K562 (cell line): ENCODE results near the gene DGCR8. TPM values are rescaled to one million over a fixed set of nuclear protein-coding genes. Genes with fewer than 3 reads are reported as not detected.
A peak's percentile ranks its signal among the peaks of the same experiment; 100 is the strongest.

ENCODE experiments used
- BHLHE40 ChIP-seq: IDR thresholded peaks from 2 replicates; pipeline ENCODE4 v1.6.1; 2011; ENCODE audit warnings: low read length, improper control_type of control experiment
- DACH1 ChIP-seq: fragments of 450-650 bp; IDR thresholded peaks from 2 replicates; pipeline ENCODE4 v1.6.1; 2018; ENCODE audit not compliant: partially characterized antibody
- FOXK2 ChIP-seq, 2 experiments: fragments of 450-650 bp; IDR thresholded peaks in 1 of 2; conservative IDR thresholded peaks in 1 of 2; 2 replicates each; pipeline ENCODE4 v1.6.1; 2016; ENCODE audit warnings: low read depth in 2 of 2, mild to moderate bottlenecking in 1 of 2
- HDAC2 ChIP-seq: fragments of 450-650 bp; IDR thresholded peaks from 2 replicates; pipeline ENCODE4 v1.6.1; 2016; ENCODE audit warnings: mild to moderate bottlenecking
- HSF4 ChIP-seq: fragments of 250-450 bp; sonication (Bioruptor Pico); IDR thresholded peaks from 2 replicates; pipeline ENCODE4 v2.1.2; 2022; ENCODE audit warnings: mild to moderate bottlenecking, moderate library complexity, borderline replicate concordance
- MAFK ChIP-seq: IDR thresholded peaks from 2 replicates; pipeline ENCODE4 v1.6.1; 2011; ENCODE audit warnings: low read length, improper control_type of control experiment
- MTA2 ChIP-seq: fragments of 450-650 bp; IDR thresholded peaks from 2 replicates; pipeline ENCODE4 v1.6.1; 2016; ENCODE audit warnings: low read depth
- NR4A1 ChIP-seq, 2 experiments: fragments of 250-450 bp in 1 of 2; fragments of 450-650 bp in 1 of 2; sonication (Bioruptor Pico) in 1 of 2; IDR thresholded peaks; 2 replicates each; pipeline versions ENCODE4 v1.4.0 to v1.6.1; 2016 to 2020; ENCODE audit warnings: mild to moderate bottlenecking in 2 of 2, missing compliant biosample characterization in 1 of 2, missing genetic modification characterization in 1 of 2, moderate library complexity in 1 of 2
- NUFIP1 ChIP-seq: fragments of 450-650 bp; IDR thresholded peaks from 2 replicates; pipeline ENCODE4 v1.6.1; 2018; ENCODE audit not compliant: partially characterized antibody
- PHB ChIP-seq: fragments of 250-450 bp; sonication (Bioruptor Pico); IDR thresholded peaks from 2 replicates; pipeline ENCODE4 v1.5.0; 2021
- POLR2AphosphoS2 ChIP-seq: IDR thresholded peaks from 2 replicates; pipeline ENCODE4 v1.6.1; 2012; ENCODE audit warnings: low read length, improper control_type of control experiment
- POLR2AphosphoS5 ChIP-seq: IDR thresholded peaks from 2 replicates; pipeline ENCODE4 v1.6.1; 2011; ENCODE audit warnings: mild to moderate bottlenecking, low read depth, low read length, moderate library complexity; ENCODE audit not compliant: control insufficient read depth, insufficient read depth
- RAD51 ChIP-seq: fragments of 450-650 bp; IDR thresholded peaks from 2 replicates; pipeline ENCODE4 v1.7.1; 2016; ENCODE audit warnings: low read depth, mild to moderate bottlenecking, borderline replicate concordance
- SIN3A ChIP-seq, 2 experiments: fragments of 150-350 bp in 1 of 2; IDR thresholded peaks; 2 replicates each; pipeline ENCODE4 v1.6.1; 2011 to 2016; ENCODE audit warnings: borderline replicate concordance in 2 of 2, low read depth in 2 of 2, low read length in 2 of 2, mild to moderate bottlenecking in 2 of 2, moderate library complexity in 2 of 2; ENCODE audit not compliant: control insufficient read depth in 1 of 2
- SMAD4 ChIP-seq: fragments of 250-450 bp; sonication (Bioruptor Pico); conservative IDR thresholded peaks from 2 replicates; pipeline ENCODE4 v1.8.0; 2021; ENCODE audit warnings: inconsistent platforms, mild to moderate bottlenecking, moderate library complexity
- TBP ChIP-seq: optimal IDR thresholded peaks from 2 replicates; pipeline ENCODE3; 2011; ENCODE audit warnings: low read depth, low read length, improper control_type of control experiment
- ZBTB40 ChIP-seq, 2 experiments: fragments of 450-650 bp in 1 of 2; sonication (generic) in 1 of 2; formaldehyde crosslinking in 1 of 2; IDR thresholded peaks; 2 replicates each; pipeline versions ENCODE4 v1.7.1 to v1.9.0; 2016 to 2022; ENCODE audit warnings: inconsistent platforms in 1 of 2, mild to moderate bottlenecking in 1 of 2, missing genetic modification reagents in 1 of 2
- ZFX ChIP-seq: sonication (generic); formaldehyde crosslinking; IDR thresholded peaks from 2 replicates; pipeline ENCODE4 v1.8.0; 2022; ENCODE audit warnings: mild to moderate bottlenecking, missing genetic modification reagents, moderate library complexity
- ZNF77 ChIP-seq: fragments of 250-450 bp; sonication (Bioruptor Pico); IDR thresholded peaks from 2 replicates; pipeline ENCODE4 v1.5.0; 2020
- polyA plus RNA-seq, 8 experiments: library from polyadenylated mRNA; depleted of rRNA in 4 of 8; stranded (reverse) in 5 of 8; unstranded in 3 of 8; fragments of >200 nt; fragmentation: Nextera tagmentation in 2 of 8; fragmentation: Illumina TruSeq in 1 of 8; extraction: Ambion mirVana in 2 of 8; extraction: Trizol in 1 of 8; gene quantifications; 2 replicates each; pipeline versions ENCODE4 v1.2.1 to v1.2.3, GENCODE V29; 2011 to 2014; ENCODE audit warnings: inconsistent platforms in 1 of 8, missing spikeins in 1 of 8
- total RNA-seq, 7 experiments: library from RNA; depleted of rRNA in 6 of 7; stranded (reverse); fragments of >200 nt in 6 of 7; fragmentation: Illumina TruSeq in 2 of 7; extraction: Trizol in 2 of 7; gene quantifications; 2 replicates each; pipeline versions ENCODE4 v1.2.1 to v1.2.3, GENCODE V29; 2011 to 2021; ENCODE audit warnings: low replicate concordance in 1 of 7

The DGCR8 gene
- total and polyA plus RNA-seq, 9 of the 15 experiments (the other 6 are each of a cell fraction or from before 2014, with no cell fraction given): 5.9 to 144 (median 80.1) TPM

DNA sequence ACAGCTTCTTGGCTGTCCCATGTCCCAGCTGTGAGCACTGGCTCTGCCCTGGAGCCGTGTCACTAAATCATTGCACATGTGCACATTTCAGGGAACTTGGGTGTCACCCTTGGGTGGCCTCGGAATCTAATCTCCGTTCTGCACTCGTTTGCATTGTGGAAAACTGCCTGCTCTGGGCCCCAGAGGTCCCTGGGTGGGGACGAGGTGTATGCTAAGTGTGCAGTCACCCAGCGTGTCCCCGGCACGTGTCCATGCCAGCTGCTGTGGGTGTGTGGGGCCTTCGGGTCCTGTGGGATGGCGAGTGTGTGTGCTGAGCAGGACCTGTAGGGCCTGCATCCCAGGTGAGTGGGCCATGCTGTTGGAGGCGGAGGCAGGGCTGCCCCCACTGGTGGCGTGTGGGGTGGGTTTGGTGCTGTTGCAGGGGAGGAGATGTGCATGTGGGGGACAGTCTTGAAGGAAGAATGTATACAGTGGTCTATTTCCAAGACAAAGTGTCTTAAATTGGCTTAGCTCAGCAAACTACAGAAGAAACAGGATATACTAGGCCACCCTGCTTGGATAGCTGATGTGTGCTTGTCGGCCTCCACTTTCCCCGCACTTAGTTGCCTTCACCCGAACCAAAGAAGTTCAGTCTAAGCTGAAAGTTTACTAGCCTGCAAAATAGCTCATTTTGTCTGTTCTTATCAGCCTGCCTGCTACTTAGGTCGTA lies 44.5 kb upstream of the DGCR8 start (continued):
- no peak for TF ChIP-seq ZBTB40 (IDR thresholded peaks at IDR 0.05)
- peak; percentile 66; the same call in 1 of the 2 replicates for TF ChIP-seq ZBTB40 (CRISPR knock-in tag; IDR thresholded peaks at IDR 0.05)
- TF ChIP-seq TBP: peak; percentile 10
- 0 out of 2 replicates have a peak, but pooled peaks have one; percentile 43 for TF ChIP-seq POLR2AphosphoS2
- peak; percentile 7 for TF ChIP-seq DACH1
- 0 out of 2 replicates have a peak, but pooled peaks have one; percentile 20 for TF ChIP-seq NR4A1 (CRISPR knock-in tag; IDR thresholded peaks at IDR 0.05)
- no peak for TF ChIP-seq NR4A1 (tag; IDR thresholded peaks at IDR 0.05)
- peak; percentile 7 to 37; a peak in 2 of 4 replicates for TF ChIP-seq FOXK2 (conservative IDR thresholded peaks at IDR 0.05 in 1 of 2, IDR thresholded peaks at IDR 0.05 in 1 of 2; ENCODE audit: low read depth in 2 of 2)
- TF ChIP-seq ZFX: no peak
- TF ChIP-seq MAFK: peak; percentile 61
- peak; percentile 15; the same call in 1 of the 2 replicates for TF ChIP-seq RAD51
- TF ChIP-seq SIN3A (IDR thresholded peaks at IDR 0.05; ENCODE audit: borderline replicate concordance in 2 of 2, control insufficient read depth in 1 of 2, low read depth in 2 of 2, low read length in 2 of 2): peak in 1 of 2 experiments; percentile 52; a peak in 2 of 4 replicates
- no peak; the same call in 1 of the 2 replicates for TF ChIP-seq MTA2
- TF ChIP-seq HDAC2: peak; percentile 85
- peak; percentile 20; the same call in 1 of the 2 replicates for TF ChIP-seq SMAD4 (CRISPR knock-in tag)
- peak; percentile 41 for TF ChIP-seq NUFIP1
- peak; percentile 59; the same call in 1 of the 2 replicates for TF ChIP-seq HSF4 (CRISPR knock-in tag)
- peak; percentile 90 for TF ChIP-seq BHLHE40
- TF ChIP-seq POLR2AphosphoS5: peak; percentile 37; the same call in 1 of the 2 replicates
- no peak for TF ChIP-seq PHB (CRISPR knock-in tag)
- no peak for TF ChIP-seq ZNF77 (CRISPR knock-in tag)
